GM23338 (cell line): ENCODE measurements around the gene AFAP1L2. TPM values are rescaled to one million over a fixed set of nuclear protein-coding genes. Genes with fewer than 3 reads are reported as not detected.

Experiments used
- ATAC-seq: fragments of 200-7000 bp; cut with Tn5 transposase; 3 replicates; pipeline ENCODE4 v1.9.1; 2020
- DNase-seq: peaks from one replicate; pipeline ENCODE4 v3.0.0-alpha.2; 2015; ENCODE audit warnings: low spot score
- H2AFZ ChIP-seq: fragments of 200-600 bp; sonication (generic); 2 replicates; pipeline ENCODE4 v1.8.0; 2016; ENCODE audit warnings: antibody characterized with exemption, mild to moderate bottlenecking, moderate library complexity
- H3F3A ChIP-seq: fragments of 200-600 bp; sonication (generic); replicated peaks from 2 replicates; pipeline ENCODE4 v1.8.0; 2017; ENCODE audit warnings: antibody characterized with exemption, mixed run types, low read depth
- H3K27ac ChIP-seq: fragments of 200-600 bp; sonication (generic); 2 replicates; pipeline ENCODE4 v1.6.1; 2016; ENCODE audit warnings: low read depth
- H3K27me3 ChIP-seq: fragments of 200-600 bp; sonication (generic); 2 replicates; pipeline ENCODE4 v1.8.0; 2016; ENCODE audit warnings: mild to moderate bottlenecking, mixed run types, moderate library complexity; ENCODE audit not compliant: insufficient read depth
- H3K36me3 ChIP-seq: fragments of 200-600 bp; sonication (generic); 2 replicates; pipeline ENCODE4 v1.8.0; 2016; ENCODE audit warnings: mild to moderate bottlenecking; ENCODE audit not compliant: insufficient read depth
- H3K4me1 ChIP-seq: fragments of 200-600 bp; sonication (generic); 2 replicates; pipeline ENCODE4 v1.8.0; 2016; ENCODE audit warnings: mild to moderate bottlenecking, moderate library complexity; ENCODE audit not compliant: insufficient read depth
- H3K4me2 ChIP-seq: fragments of 200-600 bp; sonication (generic); 2 replicates; pipeline ENCODE4 v1.7.1; 2017; ENCODE audit warnings: mixed run types
- H3K4me3 ChIP-seq: fragments of 200-600 bp; sonication (generic); 2 replicates; pipeline ENCODE4 v1.6.1; 2016; ENCODE audit warnings: mixed run types
- H3K79me2 ChIP-seq: fragments of 200-600 bp; sonication (generic); replicated peaks from 2 replicates; pipeline ENCODE4 v1.8.0; 2017; ENCODE audit warnings: mild to moderate bottlenecking; ENCODE audit not compliant: insufficient read depth
- H3K9me2 ChIP-seq: fragments of 200-600 bp; sonication (generic); 2 replicates; pipeline ENCODE4 v1.8.0; 2017; ENCODE audit not compliant: insufficient read depth
- H4K20me1 ChIP-seq: fragments of 200-600 bp; sonication (generic); replicated peaks from 2 replicates; pipeline ENCODE4 v1.8.0; 2017; ENCODE audit warnings: mild to moderate bottlenecking; ENCODE audit not compliant: insufficient read depth
- H3K27ac Mint-ChIP-seq: 2 replicates; pipeline ENCODE4 v1.8.0; 2020; ENCODE audit warnings: inconsistent platforms, mild to moderate bottlenecking, moderate library complexity, mixed read lengths
- H3K27me3 Mint-ChIP-seq: 3 replicates; pipeline ENCODE4 v1.8.0; 2022; ENCODE audit warnings: low read depth, mild to moderate bottlenecking, moderate library complexity, mixed read lengths, inconsistent platforms; ENCODE audit not compliant: insufficient read depth, poor library complexity
- H3K36me3 Mint-ChIP-seq: 3 replicates; pipeline ENCODE4 v1.8.0; 2021; ENCODE audit warnings: low read depth, mild to moderate bottlenecking, inconsistent platforms, moderate library complexity, mixed read lengths
- H3K4me1 Mint-ChIP-seq: 3 replicates; pipeline ENCODE4 v1.8.0; 2020; ENCODE audit warnings: mild to moderate bottlenecking, inconsistent platforms, mixed read lengths
- H3K4me3 Mint-ChIP-seq: 3 replicates; pipeline ENCODE4 v1.8.0; 2021; ENCODE audit warnings: moderate library complexity, mild to moderate bottlenecking, inconsistent platforms, mixed read lengths
- H3K9me3 Mint-ChIP-seq: 3 replicates; pipeline ENCODE4 v1.8.0; 2020; ENCODE audit warnings: moderate library complexity, mild to moderate bottlenecking, inconsistent platforms, mixed read lengths
- CREB1 ChIP-seq: fragments of 250-450 bp; sonication (Bioruptor Pico); IDR thresholded peaks from 2 replicates; pipeline ENCODE4 v1.5.0; 2020; ENCODE audit warnings: low read depth, mild to moderate bottlenecking, moderate library complexity
- CTCF ChIP-seq, 2 experiments: fragments of 200-600 bp in 1 of 2; sonication (generic) in 1 of 2; conservative IDR thresholded peaks; 2 replicates each; pipeline versions ENCODE4 v1.5.1 to v1.6.1; 2016 to 2017; ENCODE audit warnings: antibody characterized with exemption in 2 of 2, low read depth in 2 of 2, mild to moderate bottlenecking in 2 of 2, moderate library complexity in 1 of 2
- EZH2 ChIP-seq: fragments of 200-600 bp; sonication (generic); IDR thresholded peaks from one replicate; pipeline ENCODE4 v1.8.0; 2017; ENCODE audit warnings: antibody characterized with exemption, mild to moderate bottlenecking, low read depth; ENCODE audit not compliant: unreplicated experiment
- EZH2phosphoT487 ChIP-seq: fragments of 200-600 bp; sonication (generic); IDR thresholded peaks from one replicate; pipeline ENCODE4 v1.8.1; 2018; ENCODE audit warnings: antibody characterized with exemption; ENCODE audit not compliant: unreplicated experiment
- JUNB ChIP-seq: IDR thresholded peaks from one replicate; pipeline ENCODE4 v1.6.1; 2016; ENCODE audit warnings: antibody characterized with exemption; ENCODE audit not compliant: unreplicated experiment
- POLR2AphosphoS5 ChIP-seq: IDR thresholded peaks from 2 replicates; pipeline ENCODE4 v1.6.1; 2016; ENCODE audit warnings: antibody characterized with exemption, low read depth
- REST ChIP-seq: IDR thresholded peaks from one replicate; pipeline ENCODE4 v1.6.1; 2018; ENCODE audit warnings: antibody characterized with exemption; ENCODE audit not compliant: unreplicated experiment
- STAT1 ChIP-seq: IDR thresholded peaks from one replicate; pipeline ENCODE4 v1.6.1; 2016; ENCODE audit warnings: antibody characterized with exemption; ENCODE audit not compliant: unreplicated experiment
- polyA plus RNA-seq: library from polyadenylated mRNA; unstranded; fragments of >200 nt; fragmentation: Nextera tagmentation; extraction: Ambion mirVana; gene quantifications from 2 replicates; pipeline ENCODE4 v1.2.1, GENCODE V29; 2016
- total RNA-seq: library from RNA; depleted of rRNA; stranded (reverse); fragments of >200 nt; shearing (Covaris generic); gene quantifications from 2 replicates; pipeline ENCODE4 v1.2.3, GENCODE V29; 2014

AFAP1L2 gene
- total and polyA plus RNA-seq, 2 experiments from 2014 or later, result 2.3 to 6.5 TPM

- Histone ChIP-seq H3K4me3 (no peak overlapping the region), H2AFZ (no peak overlapping the region), H3F3A (no peaks in the 10 kb centered on the region), H3K36me3 (no peaks in the 10 kb centered on the region), H3K4me1 (0 out of 2 replicates have a peak, but pooled peaks cover 8% of the 10 kb centered on the region), H3K79me2 (no peaks in the 10 kb centered on the region), H3K27ac (no peak overlapping the region), H3K9me2 (no peaks in the 10 kb centered on the region), H3K4me2 (no peak overlapping the region), H4K20me1 (no peaks in the 10 kb centered on the region), H3K27me3 (no peaks in the 10 kb centered on the region)
- H3K4me1 Mint-ChIP-seq, result peaks cover 8% of the 10 kb centered on the region
- DNase-seq (no peak), ATAC-seq (no peak)
- H3K36me3 Mint-ChIP-seq, result no peaks in the 10 kb centered on the region
- peaks cover 2% of the 10 kb centered on the region for H3K27me3 Mint-ChIP-seq
- TF ChIP-seq CREB1 (CRISPR knock-in tag) (no peak), EZH2 (no peak), STAT1 (no peak), POLR2AphosphoS5 (no peak)
- no peak overlapping the region for H3K4me3 Mint-ChIP-seq
- no peak overlapping the region for H3K27ac Mint-ChIP-seq
- H3K9me3 Mint-ChIP-seq, result no peaks in the 10 kb centered on the region
Measured at GRCh38 chr10:114319406-114320248, 84.7 kb downstream of the AFAP1L2 start.

GRCh38 chr10:114316744-114317143, 87.6 kb downstream of the AFAP1L2 start:
- H3K79me2 ChIP-seq, result no peaks in the 10 kb centered on the region
- no peaks in the 10 kb centered on the region for H3K9me3 Mint-ChIP-seq
- peaks cover 8% of the 10 kb centered on the region for H3K4me1 Mint-ChIP-seq
- H3K4me3 Mint-ChIP-seq, result no peak overlapping the region
- no peak for ATAC-seq
- H3K36me3 Mint-ChIP-seq, result no peaks in the 10 kb centered on the region
- H4K20me1 ChIP-seq, result no peaks in the 10 kb centered on the region
- no peaks in the 10 kb centered on the region for H3K27me3 Mint-ChIP-seq
- no peak overlapping the region for H3K4me2 ChIP-seq
- no peaks in the 10 kb centered on the region for H3K36me3 ChIP-seq
- H3K27me3 ChIP-seq, result no peaks in the 10 kb centered on the region
- H3K27ac ChIP-seq, result no peak overlapping the region
- H3F3A ChIP-seq, result no peaks in the 10 kb centered on the region
- no peaks in the 10 kb centered on the region for H3K9me2 ChIP-seq
- 0 out of 2 replicates have a peak, but pooled peaks cover 8% of the 10 kb centered on the region for H3K4me1 ChIP-seq
- no peak for DNase-seq
- TF ChIP-seq REST (no peak), POLR2AphosphoS5 (no peak), CTCF (conservative IDR thresholded peaks at IDR 0.05; ENCODE audit: low read depth in 2 of 2) (no peak), STAT1 (no peak), EZH2phosphoT487 (no peak), EZH2 (no peak), JUNB (no peak)
- H2AFZ ChIP-seq, result no peak overlapping the region
- H3K27ac Mint-ChIP-seq, result no peak overlapping the region
- no peak overlapping the region for H3K4me3 ChIP-seq
